ENCODE measurements around the gene ELP4. TPM values are rescaled to one million over a fixed set of nuclear protein-coding genes. Genes with fewer than 3 reads are reported as not detected.

The ELP4 gene
- total RNA-seq, 1 experiment from 2014 or later: 15.2 TPM

- Histone ChIP-seq H3K4me1 (ENCODE audit: insufficient read depth, low read length) (0 out of 2 replicates have a peak, but pooled peaks cover 5% of the 10 kb centered on the region), H3K79me2 (ENCODE audit: insufficient read depth, low read length) (no peaks in the 10 kb centered on the region), H4K5ac (ENCODE audit: insufficient read length, low read depth, low read length) (no peak overlapping the region), H3K23me2 (ENCODE audit: insufficient read length, low read depth, low read length, poor library complexity, severe bottlenecking) (no peaks in the 10 kb centered on the region), H3K79me1 (ENCODE audit: insufficient read depth, low read depth, low read length, poor library complexity, severe bottlenecking) (no peaks in the 10 kb centered on the region), H4K91ac (ENCODE audit: insufficient read length, low read depth, low read length) (no peak overlapping the region), H4K20me1 (ENCODE audit: control insufficient read depth, insufficient read depth, insufficient read length) (no peaks in the 10 kb centered on the region), H2AFZ (ENCODE audit: low read length) (no peak overlapping the region), H3K56ac (ENCODE audit: insufficient read length, low read depth, low read length) (no peak overlapping the region), H3K27me3 (ENCODE audit: insufficient read depth, low read length) (no peaks in the 10 kb centered on the region), H3K4ac (ENCODE audit: low read depth, low read length) (no peak overlapping the region), H3K4me2 (ENCODE audit: insufficient read depth, insufficient read length, low read length) (no peak overlapping the region), H2BK120ac (ENCODE audit: low read depth, low read length, poor library complexity, severe bottlenecking) (no peak overlapping the region), H3K23ac (ENCODE audit: insufficient read length, low read depth, low read length) (no peak overlapping the region), H3T11ph (ENCODE audit: low read length) (no peak overlapping the region), H3K9ac (ENCODE audit: extremely low read depth, insufficient read length, low read length) (no peak overlapping the region), H4K8ac (replicated peaks; ENCODE audit: insufficient read length, low read depth, low read length) (no peak overlapping the region), H2BK15ac (ENCODE audit: low read depth, low read length) (no peak overlapping the region), H2BK5ac (ENCODE audit: insufficient read length, low read length) (no peak overlapping the region), H3K9me3 (ENCODE audit: control insufficient read depth, low read depth, low read length) (no peaks in the 10 kb centered on the region), H3K27ac (ENCODE audit: insufficient read length, low read depth, low read length) (no peak overlapping the region), H3K18ac (ENCODE audit: insufficient read length, low read depth, low read length) (no peak overlapping the region), H2BK20ac (ENCODE audit: low read depth, low read length, poor library complexity, severe bottlenecking) (no peak overlapping the region), H2BK12ac (ENCODE audit: insufficient read length, low read depth, low read length) (no peak overlapping the region), H3K14ac (ENCODE audit: insufficient read depth, low read length) (no peak overlapping the region), H2AK5ac (ENCODE audit: insufficient read length, low read length) (no peak overlapping the region)
- H3K9me3 Mint-ChIP-seq: 0 out of 5 replicates have a peak, but pooled peaks cover 0 to 2% of the 10 kb centered on the region in 2 experiments
- no peak overlapping the region for H3K27ac Mint-ChIP-seq
- H3K4me1 Mint-ChIP-seq: peaks cover 6 to 7% of the 10 kb centered on the region in 2 experiments
- H3K36me3 Mint-ChIP-seq (ENCODE audit: insufficient read depth in 1 of 3, low read depth in 3 of 3): peaks cover 0 to 4% (median 0%) of the 10 kb centered on the region in 3 experiments; a peak in 3 of 7 replicates
- H3K27me3 Mint-ChIP-seq (ENCODE audit: low read depth): no peaks in the 10 kb centered on the region
- WGBS (ENCODE audit: extremely low coverage, insufficient read length, low lambda C conversion rate): no CpG with 5 or more reads among the region's 3 CpGs
- H3K4me3 Mint-ChIP-seq: no peak overlapping the region
- no peak for DNase-seq
- TF ChIP-seq CTCF (conservative IDR thresholded peaks at IDR 0.05): no peak
Measured at GRCh38 chr11:31680770-31681169, 171.2 kb downstream of the ELP4 start.

All from H9 (cell line).